Ecto neural progenitor cell (in vitro differentiated cells): Measurements from ENCODE around the gene TEKT1.
A peak's percentile ranks its signal among the peaks of the same experiment; 100 is the strongest.
"Not testable (repeated sequence)": the region's sequence is repeated elsewhere in the genome, so short reads cannot be mapped to it uniquely, and the experiment has no call there.

Experiments used
- DNase-seq: peaks from one replicate; pipeline ENCODE4 v3.0.0-alpha.2; 2018; ENCODE audit warnings: low spot score

Gene TEKT1

DNA sequence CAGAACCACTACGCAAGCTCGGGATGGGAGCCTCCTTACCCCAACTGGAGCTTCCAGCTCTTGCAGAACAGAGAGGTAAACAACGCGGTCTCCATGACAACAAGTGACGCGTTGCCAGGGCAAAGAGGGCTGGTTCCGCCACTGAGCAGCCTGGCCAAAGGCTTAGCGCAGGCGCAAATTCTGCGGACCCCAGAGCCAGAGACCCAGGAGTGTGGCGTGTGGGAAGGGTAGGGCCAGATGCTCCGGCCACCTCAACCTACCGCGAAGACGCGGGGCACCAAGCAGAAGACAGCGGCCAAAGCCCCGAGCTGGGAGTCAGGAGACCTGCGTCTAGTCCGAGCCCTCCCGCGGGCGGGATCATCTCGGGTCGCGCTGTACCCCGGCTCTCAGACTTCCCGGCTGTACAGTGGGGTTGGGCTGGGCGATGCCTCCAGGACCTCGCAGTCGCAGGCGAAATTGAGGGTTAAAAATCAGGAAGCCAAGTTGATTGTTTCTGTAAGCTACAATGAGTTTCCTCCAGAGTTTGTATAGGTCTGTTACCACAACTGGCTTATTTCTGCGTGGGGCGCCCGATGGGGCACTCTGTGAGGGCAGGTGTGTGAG lies at the start of gene TEKT1:
Gene TEKT1 (minus strand): TSS at position 69 of the 603 bp plus-strand sequence. CDS start 1,353 bp downstream, outside the sequence.
- DNase-seq, result peak; percentile 97

DNA sequence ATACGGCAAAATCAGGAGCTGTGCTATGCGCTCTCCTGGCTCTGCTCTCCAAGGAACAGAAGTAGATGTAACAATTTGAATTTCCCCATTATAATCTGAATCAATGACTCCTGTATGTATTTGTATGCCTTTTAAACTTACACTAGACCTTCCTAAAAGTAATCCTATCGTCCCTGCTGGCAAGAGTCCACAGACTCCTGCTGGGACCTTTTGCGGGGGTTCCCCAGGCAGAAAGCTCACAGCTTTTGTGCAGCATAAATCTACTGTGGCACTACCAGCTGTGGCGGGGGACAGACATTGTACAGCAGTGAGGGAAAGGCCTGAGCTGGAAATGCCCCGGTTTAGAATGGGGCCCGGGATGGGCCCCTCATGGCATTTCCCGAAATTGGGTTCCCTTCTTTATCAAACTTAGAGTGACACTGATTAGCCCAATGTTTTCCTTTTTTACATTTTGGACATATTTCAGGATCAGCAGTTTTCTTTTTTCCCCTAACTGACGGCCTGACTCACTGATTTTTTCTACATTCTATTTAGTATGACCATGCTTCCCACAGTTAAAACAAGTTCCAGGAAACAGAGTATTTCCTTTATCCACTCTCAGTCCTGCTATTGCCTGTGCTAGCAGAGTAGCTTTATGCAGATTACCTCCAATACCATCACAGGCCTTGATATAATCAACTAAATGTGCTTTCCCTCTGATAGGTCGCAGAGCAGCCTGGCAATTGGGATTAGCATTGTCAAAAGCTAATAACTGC lies 47.9 kb upstream of the TEKT1 start:
- DNase-seq, result not testable (repeated sequence)

DNA sequence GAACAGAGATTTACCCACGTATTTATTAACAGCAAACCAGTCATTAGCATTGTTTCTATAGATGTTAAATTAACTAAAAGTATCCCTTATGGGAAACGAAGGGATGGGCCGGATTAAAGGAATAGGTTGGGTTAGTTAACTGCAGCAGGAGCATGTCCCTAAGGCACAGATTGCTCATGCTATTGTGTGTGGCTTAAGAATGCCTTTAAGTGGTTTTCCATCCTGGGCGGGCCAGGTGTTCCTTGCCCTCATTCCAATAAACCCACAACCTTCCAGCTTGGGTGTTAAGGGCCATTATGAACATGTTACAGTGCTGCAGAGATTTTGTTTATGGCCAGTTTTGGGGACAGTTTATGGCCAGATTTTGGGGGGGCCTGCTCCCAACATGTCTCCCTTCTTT lies 43.7 kb upstream of the TEKT1 start:
- not testable (repeated sequence) for DNase-seq

GRCh38 chr17:6872936-6873335 lies 41.4 kb upstream of the TEKT1 start:
- DNase-seq, result no peak

DNA sequence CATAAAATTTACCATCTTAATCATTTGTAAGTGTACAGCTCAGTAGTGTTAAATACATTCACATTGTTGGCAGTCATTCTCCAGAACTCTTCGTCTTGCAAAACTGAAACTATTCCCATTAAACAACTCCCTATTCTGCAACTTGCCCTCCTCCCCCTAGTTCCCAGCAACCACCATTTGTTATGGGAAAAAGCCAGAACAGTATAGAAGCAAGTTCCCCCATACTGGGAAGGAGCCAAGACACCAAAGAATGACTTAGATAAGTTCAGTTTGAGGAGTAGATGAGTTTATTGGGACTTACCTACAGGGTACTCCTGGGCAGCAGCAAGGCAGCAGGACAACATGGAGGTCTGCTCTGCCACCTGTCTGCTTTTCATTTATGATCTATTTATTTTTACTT lies 39.3 kb upstream of the TEKT1 start:
- no peak for DNase-seq

DNA sequence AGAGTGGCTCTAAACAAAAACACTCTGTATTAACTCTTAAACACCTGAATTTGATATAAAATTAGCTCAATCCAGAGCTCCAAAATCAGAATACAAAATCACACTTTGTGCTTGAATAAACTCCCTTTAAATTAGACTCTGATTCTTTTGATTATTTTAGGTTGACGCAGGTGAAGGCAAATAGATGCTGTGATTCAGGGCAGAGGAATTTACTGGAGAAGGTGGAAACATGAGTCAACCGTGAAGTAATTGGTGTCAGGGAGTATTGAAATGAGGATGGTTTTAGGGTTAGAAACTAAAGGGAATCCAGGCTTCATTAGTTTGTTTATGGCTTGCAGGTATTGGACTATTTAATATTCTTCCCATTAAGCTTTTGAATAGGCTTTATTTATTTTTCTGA lies 37.1 kb upstream of the TEKT1 start:
- DNase-seq, result no peak

DNA sequence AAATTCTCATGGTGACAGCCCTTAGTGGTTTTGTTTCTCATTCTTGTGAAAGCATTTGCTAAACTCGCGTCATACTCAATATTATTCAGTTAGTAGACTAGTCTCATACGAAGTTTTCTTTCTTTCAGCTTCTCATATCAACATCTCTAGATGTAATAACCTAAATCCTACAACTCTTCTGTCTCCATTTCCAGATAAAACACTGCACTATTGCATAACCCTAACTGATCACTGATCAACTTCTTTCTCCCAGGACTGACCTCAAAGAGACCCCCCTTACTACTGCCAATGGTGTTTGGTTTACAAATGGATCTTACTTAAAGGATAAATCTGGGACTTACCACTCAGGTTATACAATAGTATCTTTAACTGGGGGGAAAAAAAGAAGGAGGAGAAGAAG lies 36.3 kb upstream of the TEKT1 start:
- DNase-seq, result no peak

GRCh38 chr17:6862825-6863224 lies 31.3 kb upstream of the TEKT1 start:
- DNase-seq, result no peak

DNA sequence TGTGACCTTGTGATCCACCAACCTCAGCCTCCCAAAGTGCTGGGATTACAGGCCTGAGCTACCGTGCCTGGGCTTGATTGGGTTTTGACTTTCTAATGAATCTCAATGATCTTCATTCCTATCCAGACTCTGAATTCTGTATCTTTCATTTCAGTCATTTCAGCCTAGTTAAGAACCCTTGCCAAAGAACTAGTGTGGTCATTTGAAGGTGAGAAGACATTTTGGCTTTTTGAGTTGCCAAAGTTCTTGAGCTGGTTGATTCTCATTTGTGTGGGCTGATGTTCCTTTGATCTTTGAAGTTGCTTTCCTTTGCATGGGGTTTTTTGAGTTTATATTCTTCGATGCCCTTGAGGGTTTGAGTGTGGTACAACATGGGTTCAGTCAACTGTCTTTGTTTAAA lies 30.6 kb upstream of the TEKT1 start:
- no peak for DNase-seq

DNA sequence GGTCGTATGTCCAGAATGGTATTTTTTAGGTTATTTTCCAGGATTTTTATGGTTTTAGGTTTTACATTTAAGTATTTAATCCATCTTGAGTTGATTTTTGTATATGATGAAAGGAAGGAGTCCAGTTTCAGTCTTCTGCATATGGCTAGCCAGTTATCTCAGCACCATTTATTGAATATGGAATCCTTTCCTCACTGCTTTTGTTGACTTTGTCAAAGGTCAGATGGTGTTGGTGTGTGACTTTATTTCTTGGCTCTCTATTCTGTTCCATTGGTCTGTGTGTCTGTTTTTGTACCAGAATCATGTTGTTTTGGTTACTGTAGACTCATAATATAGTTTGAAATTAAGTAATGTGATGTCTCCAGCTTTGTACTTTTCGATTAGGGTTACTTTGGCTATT lies 26.4 kb upstream of the TEKT1 start:
- DNase-seq, result no peak

DNA sequence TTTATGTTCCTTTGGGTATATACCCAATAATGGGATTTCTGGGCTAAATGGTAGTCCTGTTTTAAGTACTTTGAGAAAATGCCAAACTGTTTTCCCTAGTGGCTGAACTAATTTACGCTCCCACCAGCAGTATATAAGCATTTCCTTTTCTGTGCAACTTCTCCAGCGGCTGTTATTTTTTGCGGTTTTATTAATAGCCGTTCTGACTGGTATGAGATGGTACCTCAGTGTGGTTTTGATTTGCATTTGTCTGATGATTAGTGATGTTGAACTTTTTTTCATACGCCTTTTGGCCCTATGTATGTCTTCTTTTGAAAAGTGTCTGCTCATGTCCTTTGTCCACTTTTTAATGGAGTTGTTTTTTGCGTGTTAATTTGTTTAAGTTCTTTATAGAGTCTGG lies 25.8 kb upstream of the TEKT1 start:
- no peak for DNase-seq

DNA sequence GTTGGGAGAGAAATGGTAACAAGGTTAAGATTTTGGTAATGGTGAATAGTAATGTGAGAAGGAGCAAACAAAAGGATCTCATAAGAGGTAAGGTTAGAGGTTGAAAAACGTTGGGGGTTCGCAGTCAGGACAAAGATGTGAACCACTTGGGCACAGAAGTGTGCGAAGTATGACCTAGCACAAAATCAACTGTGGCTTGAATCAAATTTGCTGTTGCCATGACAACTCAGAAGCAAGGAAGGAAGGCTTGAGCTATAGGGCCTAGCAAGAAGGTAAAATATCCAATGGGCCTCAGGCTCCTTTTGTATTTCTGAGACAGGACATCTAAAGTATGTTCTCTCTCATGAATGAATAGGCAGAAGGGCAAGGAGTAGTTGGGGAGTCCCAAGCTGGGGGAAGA lies 24.5 kb upstream of the TEKT1 start:
- no peak for DNase-seq

DNA sequence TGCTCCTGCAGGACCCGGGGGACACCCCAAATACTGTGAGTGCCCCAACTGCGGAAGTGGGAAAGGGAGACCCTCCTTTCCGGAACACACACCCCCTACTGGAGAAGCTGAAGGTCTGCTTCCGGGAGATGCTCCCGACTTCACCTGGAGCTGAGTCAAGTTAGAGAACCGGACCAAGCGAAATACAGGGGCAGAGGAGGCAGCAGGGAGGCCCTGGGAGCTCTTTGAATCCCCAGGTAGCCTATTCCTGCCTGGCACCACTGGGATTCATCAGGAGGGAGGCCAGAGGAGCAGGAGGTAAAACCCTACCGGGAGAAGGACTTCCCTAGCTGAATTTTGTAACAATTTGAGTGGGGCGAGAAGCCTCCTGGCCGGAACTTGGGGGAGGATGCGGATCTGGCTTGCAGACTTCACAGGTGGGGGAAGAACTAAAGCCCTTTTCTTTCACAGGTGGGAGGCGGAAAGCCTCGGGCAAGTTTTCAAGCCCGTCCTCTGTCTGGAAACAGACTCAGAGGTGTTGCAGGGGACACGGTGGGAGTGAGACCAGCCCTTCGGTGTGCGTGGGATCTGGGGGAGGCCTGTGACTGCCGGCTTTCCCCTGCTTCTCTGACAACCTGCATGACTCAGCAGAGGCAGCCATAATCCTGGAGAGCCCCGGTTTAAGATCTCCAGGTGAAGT lies 22.4 kb upstream of the TEKT1 start:
- DNase-seq, result peak; percentile 65

GRCh38 chr17:6848545-6849179 lies 17.1 kb upstream of the TEKT1 start:
- not testable (repeated sequence) for DNase-seq

DNA sequence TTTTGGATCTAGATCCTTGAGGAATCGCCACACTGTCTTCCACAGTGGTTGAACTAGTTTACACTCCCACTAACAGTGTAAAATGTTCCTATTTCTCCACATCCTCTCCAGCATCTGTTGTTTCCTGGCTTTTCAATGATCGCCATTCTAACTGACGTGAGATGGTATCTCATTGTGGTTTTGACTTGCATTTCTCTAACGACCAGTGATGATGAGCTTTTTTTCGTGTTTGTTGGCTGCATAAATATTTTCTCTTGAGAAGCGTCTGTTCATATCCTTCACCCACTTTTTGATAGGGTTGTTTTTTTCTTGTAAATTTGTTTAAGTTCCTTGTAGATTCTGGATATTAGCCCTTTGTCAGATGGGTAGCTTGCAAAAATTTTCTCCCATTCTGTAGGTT lies 14.6 kb upstream of the TEKT1 start:
- DNase-seq, result not testable (repeated sequence)

DNA sequence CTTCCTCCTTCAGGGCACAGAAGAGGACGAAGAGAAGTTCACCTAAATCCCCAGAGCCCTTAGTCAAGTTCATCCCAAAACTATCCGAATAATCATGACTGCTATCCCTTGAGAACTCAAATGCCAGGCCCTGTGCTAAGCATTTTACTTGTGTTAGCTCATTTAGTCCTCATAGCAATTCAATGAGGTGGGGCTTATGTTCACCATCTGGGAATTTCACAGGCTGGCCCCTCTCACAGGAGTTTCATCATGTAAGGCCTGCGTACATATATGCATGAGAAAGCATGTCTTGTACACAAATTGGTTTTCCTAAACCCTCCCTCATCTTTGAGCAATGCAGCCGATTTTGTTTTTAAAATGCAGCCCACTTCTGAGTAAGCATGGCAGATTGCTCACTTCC lies 12.9 kb upstream of the TEKT1 start:
- not testable (repeated sequence) for DNase-seq

DNA sequence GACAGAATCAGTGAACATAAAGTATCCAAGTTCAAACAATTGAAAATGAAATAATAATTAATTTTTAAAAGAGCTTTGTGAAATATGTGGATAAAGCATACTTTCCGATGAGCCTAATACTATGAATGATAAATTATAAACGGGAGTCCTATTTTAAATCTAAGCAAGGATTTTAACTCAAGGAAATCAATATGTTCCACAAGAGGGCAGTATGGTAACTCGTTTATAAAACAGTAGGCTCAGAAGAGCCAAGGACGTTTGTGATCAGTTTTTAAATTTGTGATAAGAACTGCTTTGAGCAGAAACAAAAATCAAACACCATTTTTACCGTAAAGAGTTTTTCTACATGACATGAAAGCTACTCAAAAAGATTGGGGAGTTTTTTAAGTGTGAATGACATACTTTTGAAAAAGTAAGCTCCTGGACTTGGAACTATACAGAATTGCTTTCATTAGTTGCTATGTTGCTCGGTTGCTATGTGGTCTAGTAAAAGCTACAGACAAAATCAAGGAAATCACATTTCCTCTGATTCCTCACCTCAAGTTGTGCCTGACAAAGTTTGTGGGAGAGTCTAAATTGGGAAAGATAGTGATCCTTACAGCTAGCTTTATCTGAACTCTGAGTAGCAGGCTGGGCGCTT lies 11.8 kb upstream of the TEKT1 start:
- no peak for DNase-seq

DNA sequence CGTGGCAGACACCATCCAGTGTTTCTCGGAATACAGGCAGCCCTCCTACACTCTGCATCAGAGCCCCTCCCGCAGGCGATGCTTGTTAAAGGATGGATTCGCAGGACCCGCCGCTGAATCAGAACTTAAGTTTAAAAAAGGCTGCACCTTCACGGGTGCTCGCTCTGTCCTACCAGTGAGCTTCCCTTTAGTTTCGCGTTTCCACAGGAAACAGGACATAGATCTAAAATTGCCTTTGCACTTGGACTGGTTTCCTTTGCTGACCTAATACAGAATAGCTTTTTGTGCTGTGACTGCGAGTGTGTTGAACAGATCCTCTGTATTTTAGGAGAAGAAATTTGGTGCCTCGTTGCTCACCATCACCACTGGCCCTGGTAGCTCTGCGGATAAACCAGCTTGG lies 10.2 kb upstream of the TEKT1 start:
- not testable (repeated sequence) for DNase-seq

DNA sequence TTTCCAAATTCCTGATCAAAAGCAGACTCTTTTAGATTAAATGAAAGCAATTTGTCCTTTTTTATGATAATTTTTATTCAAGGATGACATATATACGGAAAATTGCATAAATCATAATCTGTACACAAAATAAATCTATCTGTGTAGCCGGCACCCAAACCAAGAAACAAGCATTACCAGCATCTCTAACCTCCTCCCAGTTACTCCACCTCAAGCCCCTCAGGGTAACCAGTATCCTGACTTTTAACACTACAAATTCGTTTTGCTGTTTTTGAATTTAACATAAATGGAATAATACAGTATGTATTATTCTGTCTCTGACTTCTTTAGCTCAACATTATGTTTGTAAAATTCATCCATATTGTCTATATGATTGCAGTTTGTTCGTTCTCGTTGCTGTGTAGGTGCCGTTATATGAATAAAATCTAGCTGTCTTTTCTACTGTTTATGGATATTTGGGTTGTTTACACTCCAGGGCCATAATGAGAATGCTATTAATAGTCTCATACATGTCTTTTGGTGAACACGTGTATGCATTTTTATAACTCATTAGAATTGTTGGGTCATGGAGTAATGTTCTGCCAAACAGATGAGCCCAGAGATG lies 1.0 kb downstream of the TEKT1 start:
- no peak for DNase-seq

DNA sequence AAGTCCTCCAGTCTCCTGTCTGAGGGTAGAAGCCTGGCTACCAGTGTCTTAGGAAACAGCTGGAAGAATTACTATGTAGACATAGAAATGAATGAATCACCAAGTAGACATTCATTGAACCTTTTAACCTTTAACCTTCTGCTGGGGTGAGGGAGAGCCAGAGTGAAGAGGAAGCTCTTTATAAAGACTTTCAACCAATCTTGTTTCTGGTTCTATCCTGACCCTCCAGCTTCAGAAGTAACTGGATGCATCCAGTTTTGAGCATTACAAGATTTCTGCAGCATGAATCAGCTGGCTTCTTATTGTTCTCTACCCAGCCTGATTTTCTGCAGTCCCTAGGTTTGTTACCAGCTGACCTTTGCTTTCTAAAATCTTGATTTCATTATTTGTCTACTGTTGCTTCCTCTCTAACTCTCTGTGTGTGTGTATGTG lies 8.5 kb downstream of the TEKT1 start:
- DNase-seq, result no peak

DNA sequence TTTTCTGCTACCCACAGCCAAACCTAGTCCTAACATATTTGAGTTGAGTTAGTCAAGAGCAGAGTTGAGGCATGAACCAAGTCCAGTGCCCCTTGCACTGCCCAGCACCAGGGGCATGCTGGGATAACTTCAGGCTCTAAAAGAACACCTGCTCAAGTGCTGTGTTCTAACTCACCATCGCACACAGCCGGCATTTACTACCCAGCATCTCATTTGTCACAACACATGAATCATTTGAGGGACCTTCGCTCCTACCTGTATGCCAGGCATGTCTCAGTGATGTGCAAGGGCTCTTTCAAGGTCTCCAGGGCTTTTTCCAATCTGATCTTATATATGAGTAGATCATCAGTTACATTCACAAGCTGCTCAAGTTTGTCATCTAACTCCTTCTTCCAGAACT lies 12.6 kb downstream of the TEKT1 start:
- no peak for DNase-seq

DNA sequence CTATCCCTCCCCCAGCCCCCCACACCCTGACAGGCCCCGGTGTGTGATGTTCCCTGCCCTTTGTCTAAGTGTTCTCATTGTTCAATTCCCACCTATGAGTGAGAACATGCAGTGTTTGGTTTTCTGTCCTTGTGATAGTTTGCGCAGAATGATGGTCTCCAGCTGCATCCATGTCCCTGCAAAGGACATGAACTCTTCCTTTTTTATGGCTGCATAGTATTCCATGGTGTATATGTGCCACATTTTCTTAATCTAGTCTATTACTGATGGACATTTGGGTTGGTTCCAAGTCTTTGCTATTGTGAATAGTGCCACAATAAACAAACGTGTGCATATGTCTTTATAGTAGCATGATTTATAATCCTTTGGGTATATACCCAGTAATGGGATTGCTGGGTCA lies 15.2 kb downstream of the TEKT1 start:
- not testable (repeated sequence) for DNase-seq
